GM12891 (cell line): ENCODE results near the gene BEND3.
"Not testable (repeated sequence)": the region's sequence is repeated elsewhere in the genome, so short reads cannot be mapped to it uniquely, and the experiment has no call there.

Experiments used
- DNase-seq: peaks from one replicate; pipeline ENCODE4 v3.0.0; 2011; ENCODE audit warnings: low spot score; ENCODE audit not compliant: insufficient read length
- FAIRE-seq: peaks from 2 replicates; lab custom pipeline; 2011; peaks lifted over from hg19 to GRCh38; lab: Jason Lieb, UNC
- PAX5 ChIP-seq: IDR thresholded peaks from 2 replicates; pipeline ENCODE4 v1.6.1; 2011; ENCODE audit warnings: low read length, moderate library complexity, mild to moderate bottlenecking; ENCODE audit not compliant: insufficient read depth, severe bottlenecking
- POLR2A ChIP-seq: IDR thresholded peaks from 2 replicates; pipeline ENCODE4 v1.6.1; 2011; ENCODE audit warnings: low read depth, low read length, control low read depth
- POLR2AphosphoS5 ChIP-seq: IDR thresholded peaks from 2 replicates; pipeline ENCODE4 v1.6.1; 2011; ENCODE audit warnings: low read depth, low read length, control low read depth
- POU2F2 ChIP-seq: IDR thresholded peaks from 2 replicates; pipeline ENCODE4 v1.6.1; 2011; ENCODE audit warnings: low read depth, mild to moderate bottlenecking, control low read depth, low read length, moderate library complexity
- SPI1 ChIP-seq: IDR thresholded peaks from 2 replicates; pipeline ENCODE4 v1.6.1; 2011; ENCODE audit warnings: low read depth, low read length, control low read depth
- TAF1 ChIP-seq: IDR thresholded peaks from 2 replicates; pipeline ENCODE4 v1.6.1; 2011; ENCODE audit warnings: low read depth, low read length, control low read depth

The BEND3 gene

GRCh38 chr6:107045826-107046675, 69.3 kb downstream of the BEND3 start:
- DNase-seq = no peak

GRCh38 chr6:107033126-107033525, 82.2 kb downstream of the BEND3 start:
- DNase-seq = no peak
- no peak for FAIRE-seq
- TF ChIP-seq PAX5 (no peak), TAF1 (no peak), POLR2A (no peak), POLR2AphosphoS5 (no peak), SPI1 (no peak), POU2F2 (no peak)

More at GRCh38 chr6:107045826-107046675, 69.3 kb downstream of the BEND3 start:
- FAIRE-seq = no peak
- TF ChIP-seq POLR2AphosphoS5 (no peak), POLR2A (no peak), PAX5 (no peak), TAF1 (no peak), POU2F2 (no peak), SPI1 (no peak)

- no peak for FAIRE-seq
- TF ChIP-seq PAX5 = no peak
- no peak for TF ChIP-seq SPI1
- TF ChIP-seq TAF1 = no peak
- TF ChIP-seq POLR2AphosphoS5 = no peak
- TF ChIP-seq POU2F2 = no peak
- TF ChIP-seq POLR2A = no peak
These were observed 83.3 kb downstream of the BEND3 start for GRCh38 chr6:107032051-107032450.

GRCh38 chr6:107030151-107030550, 85.2 kb downstream of the BEND3 start:
- DNase-seq (no peak), FAIRE-seq (no peak)
- TF ChIP-seq SPI1 (no peak), PAX5 (no peak), POLR2AphosphoS5 (no peak), POU2F2 (no peak), TAF1 (no peak), POLR2A (no peak)

More at GRCh38 chr6:107032051-107032450, 83.3 kb downstream of the BEND3 start:
- no peak for DNase-seq

- FAIRE-seq (no peak), DNase-seq (no peak)
- TF ChIP-seq PAX5 (no peak), TAF1 (no peak)
These were observed 88.3 kb downstream of the BEND3 start for GRCh38 chr6:107026965-107027364.

- FAIRE-seq (no peak), DNase-seq (no peak)
- TF ChIP-seq SPI1 (no peak), POLR2A (no peak), TAF1 (no peak), POLR2AphosphoS5 (no peak), POU2F2 (no peak), PAX5 (no peak)
These were observed 93.7 kb downstream of the BEND3 start for GRCh38 chr6:107021446-107022185.

GRCh38 chr6:107020239-107020638, 95.1 kb downstream of the BEND3 start:
- TF ChIP-seq SPI1 (no peak), POLR2A (no peak), PAX5 (no peak), POU2F2 (no peak), TAF1 (no peak), POLR2AphosphoS5 (no peak)
- DNase-seq (no peak), FAIRE-seq (no peak)

GRCh38 chr6:107019628-107020027, 95.7 kb downstream of the BEND3 start:
- FAIRE-seq, DNase-seq: not testable (repeated sequence)

GRCh38 chr6:107019047-107019446, 96.3 kb downstream of the BEND3 start:
- TF ChIP-seq POLR2AphosphoS5 (no peak), PAX5 (no peak), SPI1 (no peak), TAF1 (no peak), POLR2A (no peak), POU2F2 (no peak)
- FAIRE-seq = no peak
- DNase-seq = no peak
